AG10803 (cell line): Measurements from ENCODE around the gene RBMS3.
"Not testable (repeated sequence)": the region's sequence is repeated elsewhere in the genome, so short reads cannot be mapped to it uniquely, and the experiment has no call there.

ENCODE experiments used
- DNase-seq: peaks from one replicate; pipeline ENCODE4 v3.0.0; 2010; ENCODE audit warnings: low read depth
- H3K4me3 ChIP-seq: 2 replicates; pipeline ENCODE4 v1.5.1; 2011; ENCODE audit warnings: mild to moderate bottlenecking, low read length, control low read depth
- TF ChIP-seq, protein P1 (sequence below): conservative IDR thresholded peaks from 2 replicates; pipeline ENCODE4 v1.5.1; 2011; ENCODE audit warnings: mild to moderate bottlenecking, low read length, control low read depth, inconsistent platforms

Gene RBMS3

DNA sequence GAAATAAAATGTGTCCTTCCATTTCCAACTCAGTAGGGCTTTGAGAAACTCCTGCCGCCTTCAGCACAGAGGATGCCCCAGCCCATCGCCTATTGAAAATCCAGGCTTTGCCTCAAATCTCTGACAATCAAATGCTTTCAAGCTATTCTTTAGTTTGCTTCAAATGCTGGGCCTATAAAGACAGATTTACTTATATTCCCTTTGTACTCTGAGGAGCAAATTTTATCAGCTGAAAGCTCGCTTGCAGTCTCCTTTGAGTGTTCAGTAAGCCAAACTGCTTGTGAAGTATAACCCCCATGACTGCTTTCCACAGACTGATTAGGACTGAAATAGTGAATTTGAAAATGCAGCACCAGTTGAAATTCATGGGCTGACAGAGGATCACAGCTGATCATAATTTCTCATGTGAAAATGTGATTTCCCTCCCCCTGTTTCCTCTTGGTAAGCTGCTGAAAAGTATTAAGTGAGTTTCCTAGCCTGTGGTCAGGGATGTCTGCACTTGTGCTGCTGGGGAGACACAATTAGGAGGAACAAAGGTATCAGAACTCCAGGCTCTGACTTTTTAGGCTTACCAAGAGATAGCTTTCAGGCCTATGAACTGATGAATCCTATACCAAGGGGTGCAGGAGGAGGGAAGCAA lies 762.2 kb downstream of the RBMS3 start:
- no peak overlapping the region for H3K4me3 ChIP-seq
- TF ChIP-seq, protein P1, sequence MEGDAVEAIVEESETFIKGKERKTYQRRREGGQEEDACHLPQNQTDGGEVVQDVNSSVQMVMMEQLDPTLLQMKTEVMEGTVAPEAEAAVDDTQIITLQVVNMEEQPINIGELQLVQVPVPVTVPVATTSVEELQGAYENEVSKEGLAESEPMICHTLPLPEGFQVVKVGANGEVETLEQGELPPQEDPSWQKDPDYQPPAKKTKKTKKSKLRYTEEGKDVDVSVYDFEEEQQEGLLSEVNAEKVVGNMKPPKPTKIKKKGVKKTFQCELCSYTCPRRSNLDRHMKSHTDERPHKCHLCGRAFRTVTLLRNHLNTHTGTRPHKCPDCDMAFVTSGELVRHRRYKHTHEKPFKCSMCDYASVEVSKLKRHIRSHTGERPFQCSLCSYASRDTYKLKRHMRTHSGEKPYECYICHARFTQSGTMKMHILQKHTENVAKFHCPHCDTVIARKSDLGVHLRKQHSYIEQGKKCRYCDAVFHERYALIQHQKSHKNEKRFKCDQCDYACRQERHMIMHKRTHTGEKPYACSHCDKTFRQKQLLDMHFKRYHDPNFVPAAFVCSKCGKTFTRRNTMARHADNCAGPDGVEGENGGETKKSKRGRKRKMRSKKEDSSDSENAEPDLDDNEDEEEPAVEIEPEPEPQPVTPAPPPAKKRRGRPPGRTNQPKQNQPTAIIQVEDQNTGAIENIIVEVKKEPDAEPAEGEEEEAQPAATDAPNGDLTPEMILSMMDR, result no peak
- DNase-seq, result no peak

DNA sequence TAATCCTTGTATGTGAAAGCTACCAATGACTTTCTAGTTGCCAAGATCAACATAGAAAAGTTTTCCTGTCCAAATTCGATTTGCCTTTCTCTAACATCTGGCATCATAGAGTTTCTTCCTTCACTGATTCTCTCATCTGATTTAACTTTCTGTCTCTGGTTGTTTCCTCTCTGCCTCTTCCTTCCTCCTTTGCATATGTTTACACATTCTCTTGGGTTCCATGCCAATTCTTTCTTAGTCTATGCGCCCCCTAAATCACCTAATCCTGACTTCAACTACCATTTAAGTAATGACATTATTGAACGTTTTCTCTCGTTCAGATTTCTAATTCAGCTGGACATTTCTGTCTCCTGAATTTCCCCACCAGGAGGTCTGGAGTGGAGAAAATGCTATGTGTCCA lies 763.6 kb downstream of the RBMS3 start:
- no peak overlapping the region for H3K4me3 ChIP-seq
- DNase-seq, result no peak
- TF ChIP-seq, protein P1, result no peak

DNA sequence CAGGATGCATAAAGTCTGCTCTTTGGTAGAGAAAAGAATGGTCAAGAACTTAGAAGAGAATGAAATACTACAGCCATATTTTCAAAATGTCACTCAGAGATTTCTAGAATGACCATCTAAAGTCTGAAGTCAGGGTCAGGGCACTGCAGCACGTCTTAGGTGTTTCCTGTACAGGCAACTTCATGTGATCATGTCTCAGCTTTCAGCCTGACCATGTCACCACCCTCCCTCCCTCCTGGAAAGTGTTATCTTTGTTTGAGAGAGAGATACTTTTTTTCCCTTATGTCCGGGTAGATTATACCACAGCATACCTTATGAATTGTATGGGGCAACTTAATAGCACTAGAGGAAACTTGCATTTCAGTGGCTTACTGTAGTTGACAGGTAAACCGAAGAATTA lies 767.6 kb downstream of the RBMS3 start:
- H3K4me3 ChIP-seq, result no peak overlapping the region
- no peak for DNase-seq
- TF ChIP-seq, protein P1, result no peak

DNA sequence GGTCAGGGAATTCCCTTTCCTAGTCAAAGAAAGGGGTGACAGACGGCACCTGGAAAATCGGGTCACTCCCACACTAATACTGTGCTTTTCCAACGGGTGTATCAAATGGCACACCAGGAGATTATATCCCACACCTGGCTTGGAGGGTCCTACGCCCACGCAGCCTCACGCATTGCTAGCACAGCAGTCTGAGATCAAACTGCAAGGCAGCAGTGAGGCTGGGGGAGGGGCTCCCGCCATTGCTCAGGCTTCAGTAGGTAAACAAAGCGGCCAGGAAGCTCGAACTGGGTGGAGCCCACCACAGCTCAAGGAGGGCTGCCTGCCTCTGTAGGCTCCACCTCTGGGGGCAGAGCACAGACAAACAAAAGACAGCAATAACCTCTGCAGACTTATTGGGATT lies 769.2 kb downstream of the RBMS3 start:
- DNase-seq, result not testable (repeated sequence)

DNA sequence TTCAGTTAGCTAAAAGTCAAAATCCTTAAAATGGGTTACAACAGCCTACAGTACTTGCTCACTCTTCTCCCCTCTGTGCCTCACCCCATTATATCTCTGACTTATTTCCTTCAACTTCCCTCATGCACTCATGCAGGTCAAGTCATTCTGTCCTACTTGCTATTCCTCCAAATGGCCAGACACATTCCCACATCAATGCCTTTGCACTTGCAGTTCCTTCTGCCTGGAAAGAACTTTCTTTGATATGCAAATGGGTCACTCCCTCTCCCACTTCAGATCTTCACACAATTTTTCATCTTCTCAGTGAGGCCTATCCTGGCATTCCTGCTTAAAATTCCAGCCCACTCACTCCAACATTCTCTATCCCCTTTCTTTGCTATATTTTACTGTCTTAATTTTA lies 778.4 kb downstream of the RBMS3 start:
- no peak overlapping the region for H3K4me3 ChIP-seq
- no peak for DNase-seq
- TF ChIP-seq, protein P1, result no peak

More for the DNA sequence above, 769.2 kb downstream of the RBMS3 start:
- not testable (repeated sequence) for H3K4me3 ChIP-seq
